ENCODE measurements around the gene ANKRD39.

Gene ANKRD39

GRCh38 chr2:96799623-96799935 lies 58.2 kb downstream of the ANKRD39 start:
- H3K4me3 ChIP-seq (ENCODE audit: low read length): no peak overlapping the region
- TF ChIP-seq ZNF274 (IDR thresholded peaks at IDR 0.05; ENCODE audit: low read depth, low read length): no peak

- H3K4me3 ChIP-seq (ENCODE audit: low read length): no peak overlapping the region
- no peak for TF ChIP-seq ZNF274 (IDR thresholded peaks at IDR 0.05; ENCODE audit: low read depth, low read length)
These were observed 58.8 kb downstream of the ANKRD39 start for GRCh38 chr2:96798733-96799622.
